ENCODE data around the gene LRRC47. TPM values are rescaled to one million over a fixed set of nuclear protein-coding genes. Genes with fewer than 3 reads are reported as not detected.
A peak's percentile ranks its signal among the peaks of the same experiment; 100 is the strongest.

Gene LRRC47
- total and polyA plus RNA-seq, 12 donors: 16.9 to 58.3 (median 44.7) TPM

- no peaks in the 10 kb centered on the region for H3K9me3 ChIP-seq (replicated peaks in 1 of 3)
- no peak for DNase-seq
- H3K4me1 ChIP-seq (replicated peaks in 1 of 2): peaks cover 10 to 33% of the 10 kb centered on the region in 2 donors
- peaks cover 0 to 25% of the 10 kb centered on the region in 2 donors for H3K36me3 ChIP-seq (replicated peaks in 1 of 2)
- no peak overlapping the region for H3K27ac ChIP-seq
- intact Hi-C loops (cut with DNase I): no loop called here
- no peaks in the 10 kb centered on the region for H3K27me3 ChIP-seq
- WGBS, 4 donors: 79 to 84% (median 83%) methylated on average over 9 to 21 of the region's 21 CpGs
- H3K4me3 ChIP-seq: no peak overlapping the region
- TF ChIP-seq CTCF (IDR thresholded peaks at IDR 0.05): no peak
- no peak for TF ChIP-seq POLR2A (IDR thresholded peaks at IDR 0.05)
Measured at GRCh38 chr1:3776231-3776961, 19.9 kb downstream of the LRRC47 start.

GRCh38 chr1:3775490-3776230 is 20.6 kb downstream of the LRRC47 start:
- H3K4me1 ChIP-seq (replicated peaks in 1 of 2): peaks cover 14 to 37% of the 10 kb centered on the region in 2 donors
- no peaks in the 10 kb centered on the region for H3K9me3 ChIP-seq (replicated peaks in 1 of 3)
- intact Hi-C loops (cut with DNase I): no loop called here
- no peak for TF ChIP-seq POLR2A (IDR thresholded peaks at IDR 0.05)
- peak in 2 of 6 experiments; percentile 10 to 24 for TF ChIP-seq CTCF (IDR thresholded peaks at IDR 0.05)
- no peaks in the 10 kb centered on the region for H3K27me3 ChIP-seq
- no peak overlapping the region for H3K4me3 ChIP-seq
- 11 to 40% (median 27%) methylated on average over 6 to 27 of the region's 27 CpGs for WGBS, 4 donors
- DNase-seq: peak in 6 of 7 donors; percentile 44 to 58 (median 54)
- peaks cover 0 to 17% of the 10 kb centered on the region in 2 donors for H3K36me3 ChIP-seq (replicated peaks in 1 of 2)
- H3K27ac ChIP-seq: peak overlapping the region in 1 of 5 donors; percentile 73

GRCh38 chr1:3774946-3775489 is 21.3 kb downstream of the LRRC47 start:
- WGBS, 4 donors: 33 to 44% (median 41%) methylated on average over 1 to 17 of the region's 17 CpGs
- TF ChIP-seq POLR2A (IDR thresholded peaks at IDR 0.05) (no peak), CTCF (IDR thresholded peaks at IDR 0.05) (no peak)
- peaks cover 0 to 11% of the 10 kb centered on the region in 2 donors for H3K36me3 ChIP-seq (replicated peaks in 1 of 2)
- no peak overlapping the region for H3K4me3 ChIP-seq
- intact Hi-C loops (cut with DNase I): no loop called here
- H3K4me1 ChIP-seq (replicated peaks in 1 of 2): peaks cover 14 to 37% of the 10 kb centered on the region in 2 donors
- no peak for DNase-seq
- no peaks in the 10 kb centered on the region for H3K27me3 ChIP-seq
- H3K9me3 ChIP-seq (replicated peaks in 1 of 3): no peaks in the 10 kb centered on the region
- peak overlapping the region in 2 of 5 donors; percentile 13 to 73 for H3K27ac ChIP-seq

- Histone ChIP-seq H3K27me3 (no peaks in the 10 kb centered on the region), H3K4me3 (no peak overlapping the region), H3K27ac (peak overlapping the region in 2 of 5 donors; percentile 13 to 73), H3K4me1 (replicated peaks in 1 of 2) (peaks cover 14 to 37% of the 10 kb centered on the region in 2 donors), H3K9me3 (replicated peaks in 1 of 3) (no peaks in the 10 kb centered on the region), H3K36me3 (replicated peaks in 1 of 2) (peaks cover 0 to 5% of the 10 kb centered on the region in 2 donors)
- WGBS, 4 donors: 60 to 80% (median 67%) methylated on average over 6 to 19 of the region's 19 CpGs
- intact Hi-C loops (cut with DNase I): no loop called here
- TF ChIP-seq CTCF (IDR thresholded peaks at IDR 0.05): no peak
- no peak for TF ChIP-seq POLR2A (IDR thresholded peaks at IDR 0.05)
- no peak for DNase-seq
Measured at GRCh38 chr1:3774276-3774945, 21.9 kb downstream of the LRRC47 start.
